H9 (cell line): Measurements from ENCODE around the gene C16orf86. TPM values are rescaled to one million over a fixed set of nuclear protein-coding genes. Genes with fewer than 3 reads are reported as not detected.

ENCODE experiments used
- DNase-seq: peaks from one replicate; pipeline ENCODE4 v3.0.0-alpha.2; 2017
- H2AFZ ChIP-seq: one replicate; pipeline ENCODE4 v1.6.1; 2013; ENCODE audit warnings: mild to moderate bottlenecking, low read length, control low read depth, moderate library complexity
- H2AK5ac ChIP-seq: 2 replicates; pipeline ENCODE4 v1.6.1; 2013; ENCODE audit warnings: low read length, control low read depth, mixed read lengths; ENCODE audit not compliant: insufficient read length
- H2BK120ac ChIP-seq: one replicate; pipeline ENCODE4 v1.6.1; 2013; ENCODE audit warnings: low read depth, mild to moderate bottlenecking, low read length, control low read depth, inconsistent platforms; ENCODE audit not compliant: poor library complexity, severe bottlenecking
- H2BK12ac ChIP-seq: 2 replicates; pipeline ENCODE4 v1.6.1; 2013; ENCODE audit warnings: low read length, control low read depth, mixed read lengths, low read depth; ENCODE audit not compliant: insufficient read length
- H2BK15ac ChIP-seq: 2 replicates; pipeline ENCODE4 v1.6.1; 2013; ENCODE audit warnings: low read depth, low read length, control low read depth
- H2BK20ac ChIP-seq: one replicate; pipeline ENCODE4 v1.6.1; 2013; ENCODE audit warnings: low read depth, mild to moderate bottlenecking, low read length, control low read depth, inconsistent platforms; ENCODE audit not compliant: poor library complexity, severe bottlenecking
- H2BK5ac ChIP-seq: 2 replicates; pipeline ENCODE4 v1.6.1; 2013; ENCODE audit warnings: low read length, control low read depth, mixed read lengths; ENCODE audit not compliant: insufficient read length
- H3K14ac ChIP-seq: 2 replicates; pipeline ENCODE4 v1.6.1; 2013; ENCODE audit warnings: low read length, control low read depth; ENCODE audit not compliant: insufficient read depth
- H3K18ac ChIP-seq: 2 replicates; pipeline ENCODE4 v1.6.1; 2013; ENCODE audit warnings: low read depth, mild to moderate bottlenecking, mixed read lengths, low read length, control low read depth; ENCODE audit not compliant: insufficient read length
- H3K23ac ChIP-seq: 2 replicates; pipeline ENCODE4 v1.6.1; 2013; ENCODE audit warnings: low read length, control low read depth, mixed read lengths, low read depth; ENCODE audit not compliant: insufficient read length
- H3K23me2 ChIP-seq: 2 replicates; pipeline ENCODE4 v1.6.1; 2013; ENCODE audit warnings: low read depth, mild to moderate bottlenecking, mixed read lengths, low read length, control low read depth; ENCODE audit not compliant: insufficient read length, poor library complexity, severe bottlenecking
- H3K27ac ChIP-seq: 2 replicates; pipeline ENCODE4 v1.5.1; 2013; ENCODE audit warnings: low read length, control low read depth, mixed read lengths, low read depth; ENCODE audit not compliant: insufficient read length
- H3K27me3 ChIP-seq: 2 replicates; pipeline ENCODE4 v1.6.1; 2013; ENCODE audit warnings: low read length, control low read depth, inconsistent platforms; ENCODE audit not compliant: insufficient read depth
- H3K4ac ChIP-seq: 2 replicates; pipeline ENCODE4 v1.6.1; 2013; ENCODE audit warnings: low read depth, mild to moderate bottlenecking, control low read depth, inconsistent platforms, low read length, moderate library complexity
- H3K4me1 ChIP-seq: 2 replicates; pipeline ENCODE4 v1.6.1; 2013; ENCODE audit warnings: low read length, control low read depth, inconsistent platforms; ENCODE audit not compliant: insufficient read depth
- H3K4me2 ChIP-seq: 2 replicates; pipeline ENCODE4 v1.6.1; 2013; ENCODE audit warnings: low read length, control low read depth, mixed read lengths; ENCODE audit not compliant: insufficient read length, insufficient read depth
- H3K56ac ChIP-seq: 2 replicates; pipeline ENCODE4 v1.6.1; 2013; ENCODE audit warnings: low read depth, mild to moderate bottlenecking, mixed read lengths, low read length, control low read depth; ENCODE audit not compliant: insufficient read length
- H3K79me1 ChIP-seq: 2 replicates; pipeline ENCODE4 v1.6.1; 2013; ENCODE audit warnings: low read depth, mild to moderate bottlenecking, moderate library complexity, low read length, control low read depth, inconsistent platforms; ENCODE audit not compliant: insufficient read depth, poor library complexity, severe bottlenecking
- H3K79me2 ChIP-seq: 2 replicates; pipeline ENCODE4 v1.6.1; 2013; ENCODE audit warnings: low read length, control low read depth, inconsistent platforms; ENCODE audit not compliant: insufficient read depth
- H3K9ac ChIP-seq: 2 replicates; pipeline ENCODE4 v1.6.1; 2013; ENCODE audit warnings: low read length, control low read depth, mixed read lengths; ENCODE audit not compliant: insufficient read length; ENCODE audit errors: extremely low read depth
- H3K9me3 ChIP-seq: one replicate; pipeline ENCODE4 v1.6.1; 2013; ENCODE audit warnings: low read depth, low read length, inconsistent platforms; ENCODE audit not compliant: control insufficient read depth
- H3T11ph ChIP-seq: one replicate; pipeline ENCODE4 v1.6.1; 2013; ENCODE audit warnings: mild to moderate bottlenecking, low read length, control low read depth, inconsistent platforms
- H4K20me1 ChIP-seq: one replicate; pipeline ENCODE4 v1.6.1; 2013; ENCODE audit not compliant: control insufficient read depth, insufficient read length, insufficient read depth
- H4K5ac ChIP-seq: 2 replicates; pipeline ENCODE4 v1.6.1; 2013; ENCODE audit warnings: low read depth, mild to moderate bottlenecking, mixed read lengths, low read length, control low read depth; ENCODE audit not compliant: insufficient read length
- H4K8ac ChIP-seq: replicated peaks from 2 replicates; pipeline ENCODE4 v1.6.1; 2013; ENCODE audit warnings: low read length, control low read depth, mixed read lengths, low read depth; ENCODE audit not compliant: insufficient read length
- H4K91ac ChIP-seq: 2 replicates; pipeline ENCODE4 v1.6.1; 2013; ENCODE audit warnings: low read depth, mild to moderate bottlenecking, moderate library complexity, mixed read lengths, low read length, control low read depth; ENCODE audit not compliant: insufficient read length
- H3K27ac Mint-ChIP-seq, 3 experiments: 2 replicates in 2 of 3; 3 replicates in 1 of 3; pipeline ENCODE4 v1.8.0; 2020 to 2021; ENCODE audit warnings: mixed read lengths in 3 of 3, mild to moderate bottlenecking in 1 of 3, moderate library complexity in 1 of 3
- H3K27me3 Mint-ChIP-seq: 2 replicates; pipeline ENCODE4 v1.8.0; 2021; ENCODE audit warnings: low read depth, mild to moderate bottlenecking, moderate library complexity, mixed read lengths
- H3K36me3 Mint-ChIP-seq, 3 experiments: 2 replicates in 2 of 3; 3 replicates in 1 of 3; pipeline ENCODE4 v1.8.0; 2020 to 2021; ENCODE audit warnings: low read depth in 3 of 3, mixed read lengths in 3 of 3; ENCODE audit not compliant: insufficient read depth in 1 of 3
- H3K4me1 Mint-ChIP-seq, 2 experiments: 2 replicates each; pipeline ENCODE4 v1.8.0; 2020; ENCODE audit warnings: mixed read lengths in 2 of 2
- H3K4me3 Mint-ChIP-seq, 2 experiments: 2 replicates in 1 of 2; 3 replicates in 1 of 2; pipeline ENCODE4 v1.8.0; 2020 to 2021; ENCODE audit warnings: mild to moderate bottlenecking in 2 of 2, mixed read lengths in 2 of 2, moderate library complexity in 1 of 2
- H3K9me3 Mint-ChIP-seq, 2 experiments: 2 replicates in 1 of 2; 3 replicates in 1 of 2; pipeline ENCODE4 v1.8.0; 2020; ENCODE audit warnings: mild to moderate bottlenecking in 2 of 2, mixed read lengths in 2 of 2, moderate library complexity in 1 of 2
- CTCF ChIP-seq: fragments of 200-600 bp; sonication (generic); conservative IDR thresholded peaks from 3 replicates; pipeline ENCODE4 v1.8.0; 2021; ENCODE audit warnings: antibody characterized with exemption, mild to moderate bottlenecking
- WGBS: extraction: QIAGEN DNeasy Blood & Tissue Kit; methylation state at CpG from one replicate; pipeline ENCODE4 v1.1.7; 2013; ENCODE audit warnings: missing lambda C conversion rate, low lambda C conversion rate, mixed read lengths; ENCODE audit not compliant: insufficient read length; ENCODE audit errors: extremely low coverage; 5-methylcytosine and 5-hydroxymethylcytosine counted together
- total RNA-seq: library from RNA; stranded (reverse); gene quantifications from 2 replicates; pipeline ENCODE4 v1.2.1, GENCODE V29; 2021

The C16orf86 gene
- total RNA-seq, 1 experiment from 2014 or later = 1.5 TPM

DNA sequence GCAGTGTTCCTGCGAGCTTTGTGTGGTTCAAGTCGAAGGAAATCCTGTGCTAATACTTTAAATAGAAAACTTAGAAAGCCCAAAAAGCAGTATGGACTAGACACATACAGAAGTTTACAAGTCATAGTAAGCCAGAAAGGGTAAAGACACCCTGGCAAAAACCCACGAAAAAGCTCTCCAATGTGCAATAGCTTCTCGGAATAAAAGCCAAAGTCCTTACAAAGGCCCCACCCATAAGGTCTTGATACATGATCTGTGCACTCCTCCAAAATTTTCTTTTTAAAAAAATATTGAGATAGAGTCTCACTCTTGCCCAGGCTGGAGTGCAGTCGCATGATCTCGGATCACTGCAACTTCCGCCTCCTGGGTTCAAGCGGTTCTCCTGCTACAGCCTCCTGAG, 10.3 kb downstream of the C16orf86 start:
- no peak overlapping the region for H3K27ac Mint-ChIP-seq

More for the DNA sequence above, 10.3 kb downstream of the C16orf86 start:
- Mint-ChIP-seq H3K4me1 (0 out of 4 replicates have a peak, but pooled peaks cover 0 to 2% of the 10 kb centered on the region in 2 experiments), H3K9me3 (no peaks in the 10 kb centered on the region), H3K27me3 (no peaks in the 10 kb centered on the region), H3K36me3 (peaks cover 0 to 12% (median 4%) of the 10 kb centered on the region in 3 experiments; a peak in 4 of 7 replicates), H3K4me3 (no peak overlapping the region)
- no peak overlapping the region for H3K56ac ChIP-seq
- H4K20me1 ChIP-seq = peaks cover 3% of the 10 kb centered on the region
- H2AK5ac ChIP-seq = no peak overlapping the region
- H3K27ac ChIP-seq = no peak overlapping the region
- H4K91ac ChIP-seq = no peak overlapping the region
- no peaks in the 10 kb centered on the region for H3K4me1 ChIP-seq
- H2BK20ac ChIP-seq = no peak overlapping the region
- no peak overlapping the region for H2BK120ac ChIP-seq
- no peak overlapping the region for H2BK15ac ChIP-seq
- H3K23ac ChIP-seq = no peak overlapping the region
- no peak overlapping the region for H4K8ac ChIP-seq
- TF ChIP-seq CTCF = no peak
- no peaks in the 10 kb centered on the region for H3K9me3 ChIP-seq
- H3K79me2 ChIP-seq = no peaks in the 10 kb centered on the region
- DNase-seq = no peak
- H3K4ac ChIP-seq = no peak overlapping the region
- no peaks in the 10 kb centered on the region for H3K23me2 ChIP-seq
- no peaks in the 10 kb centered on the region for H3K27me3 ChIP-seq
- no peaks in the 10 kb centered on the region for H3K79me1 ChIP-seq
- H2BK12ac ChIP-seq = no peak overlapping the region
- H4K5ac ChIP-seq = no peak overlapping the region
- H3T11ph ChIP-seq = no peak overlapping the region
- H2BK5ac ChIP-seq = no peak overlapping the region
- no peak overlapping the region for H2AFZ ChIP-seq
- WGBS = no CpG with 5 or more reads among the region's 8 CpGs
- no peak overlapping the region for H3K18ac ChIP-seq
- H3K14ac ChIP-seq = no peak overlapping the region
- no peak overlapping the region for H3K4me2 ChIP-seq
- H3K9ac ChIP-seq = no peak overlapping the region
